HFFc6 (cell line): ENCODE measurements around the gene CGRRF1. TPM values are rescaled to one million over a fixed set of nuclear protein-coding genes. Genes with fewer than 3 reads are reported as not detected.

Experiments used
- DNase-seq: peaks from one replicate; pipeline ENCODE4 v3.0.0-alpha.2; 2018
- H3K27ac Mint-ChIP-seq: 2 replicates; pipeline ENCODE4 v1.8.0; 2020; ENCODE audit warnings: mild to moderate bottlenecking, mixed read lengths
- H3K27me3 Mint-ChIP-seq: 2 replicates; pipeline ENCODE4 v1.8.0; 2021; ENCODE audit warnings: mild to moderate bottlenecking, moderate library complexity, mixed read lengths; ENCODE audit not compliant: insufficient read depth
- H3K36me3 Mint-ChIP-seq: 2 replicates; pipeline ENCODE4 v1.8.0; 2021; ENCODE audit warnings: low read depth, mixed read lengths
- H3K4me1 Mint-ChIP-seq: 2 replicates; pipeline ENCODE4 v1.8.0; 2020; ENCODE audit warnings: low read depth, mixed read lengths
- H3K4me3 Mint-ChIP-seq: 2 replicates; pipeline ENCODE4 v1.8.0; 2020; ENCODE audit warnings: mild to moderate bottlenecking, moderate library complexity, mixed read lengths
- H3K9me3 Mint-ChIP-seq: 2 replicates; pipeline ENCODE4 v1.8.0; 2020; ENCODE audit warnings: mild to moderate bottlenecking, mixed read lengths
- CTCF ChIP-seq: fragments of 200-600 bp; sonication (generic); IDR thresholded peaks from 2 replicates; pipeline ENCODE4 v1.5.0; 2021; ENCODE audit warnings: antibody characterized with exemption, mild to moderate bottlenecking
- total RNA-seq, 6 experiments: library from RNA; stranded (reverse); fragmentation: NEBNext Ultra II Directional; extraction: Animal tissue kit (Norgen Biotek cat#: 25700); gene quantifications; 2 replicates in 1 of 6; 3 replicates in 5 of 6; pipeline ENCODE4 v1.2.3, GENCODE V29; 2021

CGRRF1 gene
- total RNA-seq, 6 experiments from 2014 or later, result 11.3 to 13.1 (median 12.1) TPM

GRCh38 chr14:54478636-54479215 lies 31.0 kb upstream of the CGRRF1 start:
- H3K27ac Mint-ChIP-seq, result peak overlapping the region; percentile 38; the same call in 1 of the 2 replicates
- TF ChIP-seq CTCF, result no peak
- no peaks in the 10 kb centered on the region; the same call in 1 of the 2 replicates for H3K27me3 Mint-ChIP-seq
- H3K36me3 Mint-ChIP-seq, result peaks cover 48% of the 10 kb centered on the region
- H3K4me1 Mint-ChIP-seq, result peaks cover 35% of the 10 kb centered on the region
- no peak for DNase-seq
- no peak overlapping the region for H3K4me3 Mint-ChIP-seq
- no peaks in the 10 kb centered on the region for H3K9me3 Mint-ChIP-seq

- peak overlapping the region; percentile 33; the same call in 1 of the 2 replicates for H3K27ac Mint-ChIP-seq
- no peaks in the 10 kb centered on the region; the same call in 1 of the 2 replicates for H3K27me3 Mint-ChIP-seq
- H3K4me1 Mint-ChIP-seq, result peaks cover 50% of the 10 kb centered on the region
- H3K9me3 Mint-ChIP-seq, result no peaks in the 10 kb centered on the region
- no peak overlapping the region; the same call in 1 of the 2 replicates for H3K4me3 Mint-ChIP-seq
- DNase-seq, result no peak
- no peak for TF ChIP-seq CTCF
- H3K36me3 Mint-ChIP-seq, result peaks cover 52% of the 10 kb centered on the region
These were observed 28.7 kb upstream of the CGRRF1 start for GRCh38 chr14:54480830-54481562.

GRCh38 chr14:54481695-54482094 lies 28.0 kb upstream of the CGRRF1 start:
- H3K4me1 Mint-ChIP-seq, result peaks cover 57% of the 10 kb centered on the region
- DNase-seq, result no peak
- peaks cover 52% of the 10 kb centered on the region for H3K36me3 Mint-ChIP-seq
- no peaks in the 10 kb centered on the region; the same call in 1 of the 2 replicates for H3K27me3 Mint-ChIP-seq
- no peaks in the 10 kb centered on the region for H3K9me3 Mint-ChIP-seq
- H3K4me3 Mint-ChIP-seq, result no peak overlapping the region; the same call in 1 of the 2 replicates
- H3K27ac Mint-ChIP-seq, result no peak overlapping the region
- TF ChIP-seq CTCF, result no peak

GRCh38 chr14:54483073-54483745 lies 26.5 kb upstream of the CGRRF1 start:
- H3K4me3 Mint-ChIP-seq, result no peak overlapping the region
- no peak for TF ChIP-seq CTCF
- no peak for DNase-seq
- H3K27me3 Mint-ChIP-seq, result no peaks in the 10 kb centered on the region; the same call in 1 of the 2 replicates
- H3K4me1 Mint-ChIP-seq, result peaks cover 66% of the 10 kb centered on the region
- H3K27ac Mint-ChIP-seq, result peak overlapping the region; percentile 17; the same call in 1 of the 2 replicates
- no peaks in the 10 kb centered on the region for H3K9me3 Mint-ChIP-seq
- H3K36me3 Mint-ChIP-seq, result peaks cover 54% of the 10 kb centered on the region

GRCh38 chr14:54483846-54484245 lies 25.9 kb upstream of the CGRRF1 start:
- Mint-ChIP-seq H3K27me3 (no peaks in the 10 kb centered on the region), H3K4me1 (peaks cover 66% of the 10 kb centered on the region), H3K27ac (0 out of 2 replicates have a peak overlapping the region, but pooled peaks have one; percentile 24), H3K36me3 (peaks cover 48% of the 10 kb centered on the region), H3K4me3 (no peak overlapping the region), H3K9me3 (no peaks in the 10 kb centered on the region)
- DNase-seq, result no peak
- TF ChIP-seq CTCF, result no peak
